Measurements from ENCODE around the gene CLDN8.

The CLDN8 gene

GRCh38 chr21:30206551-30207251, 9.2 kb downstream of the CLDN8 start:
- Histone ChIP-seq H3K27me3 (no peaks in the 10 kb centered on the region), H3K36me3 (no peaks in the 10 kb centered on the region), H3K4me3 (no peak overlapping the region), H3K4me1 (no peaks in the 10 kb centered on the region), H3K9me3 (no peaks in the 10 kb centered on the region), H3K27ac (no peak overlapping the region)
- no peak for DNase-seq
- intact Hi-C loops (cut with DNase I; ENCODE audit: low total_unique reads), result no loop called here
- TF ChIP-seq CTCF (IDR thresholded peaks at IDR 0.05), result no peak

GRCh38 chr21:30200000-30200399, 15.9 kb downstream of the CLDN8 start:
- no peaks in the 10 kb centered on the region for H3K36me3 ChIP-seq
- H3K27ac ChIP-seq, result no peak overlapping the region
- no peak for TF ChIP-seq CTCF (IDR thresholded peaks at IDR 0.05)
- H3K4me1 ChIP-seq, result no peaks in the 10 kb centered on the region
- H3K27me3 ChIP-seq, result no peaks in the 10 kb centered on the region
- no peak for DNase-seq
- intact Hi-C loops (cut with DNase I; ENCODE audit: low total_unique reads), result no loop called here
- H3K4me3 ChIP-seq, result no peak overlapping the region
- no peaks in the 10 kb centered on the region for H3K9me3 ChIP-seq

GRCh38 chr21:30194701-30195299, 21.1 kb downstream of the CLDN8 start:
- no peaks in the 10 kb centered on the region for H3K27me3 ChIP-seq
- peak in 1 of 2 experiments; percentile 11 for TF ChIP-seq CTCF (IDR thresholded peaks at IDR 0.05)
- no peaks in the 10 kb centered on the region for H3K9me3 ChIP-seq
- H3K27ac ChIP-seq, result no peak overlapping the region
- intact Hi-C loops (cut with DNase I; ENCODE audit: low total_unique reads), result no loop called here
- no peak for DNase-seq
- no peaks in the 10 kb centered on the region for H3K36me3 ChIP-seq
- no peak overlapping the region for H3K4me3 ChIP-seq
- H3K4me1 ChIP-seq, result no peaks in the 10 kb centered on the region

GRCh38 chr21:30193201-30193600, 22.7 kb downstream of the CLDN8 start:
- TF ChIP-seq CTCF (IDR thresholded peaks at IDR 0.05), result no peak
- intact Hi-C loops (cut with DNase I; ENCODE audit: low total_unique reads), result no loop called here

GRCh38 chr21:30190554-30190953, 25.3 kb downstream of the CLDN8 start:
- Histone ChIP-seq H3K27me3 (no peaks in the 10 kb centered on the region), H3K27ac (no peak overlapping the region), H3K4me3 (no peak overlapping the region), H3K36me3 (no peaks in the 10 kb centered on the region), H3K9me3 (no peaks in the 10 kb centered on the region), H3K4me1 (no peaks in the 10 kb centered on the region)
- intact Hi-C loops (cut with DNase I; ENCODE audit: low total_unique reads), result no loop called here
- DNase-seq, result no peak
- TF ChIP-seq CTCF (IDR thresholded peaks at IDR 0.05), result no peak

More at GRCh38 chr21:30193201-30193600, 22.7 kb downstream of the CLDN8 start:
- no peaks in the 10 kb centered on the region for H3K27me3 ChIP-seq
- H3K36me3 ChIP-seq, result no peaks in the 10 kb centered on the region
- no peaks in the 10 kb centered on the region for H3K9me3 ChIP-seq
- H3K27ac ChIP-seq, result no peak overlapping the region
- no peak overlapping the region for H3K4me3 ChIP-seq
- no peaks in the 10 kb centered on the region for H3K4me1 ChIP-seq
- DNase-seq, result no peak
